Naive B cell (primary cell): ENCODE data around the gene SMTN. TPM values are rescaled to one million over a fixed set of nuclear protein-coding genes. Genes with fewer than 3 reads are reported as not detected.

Experiments used
- ATAC-seq, 2 donors: fragments of 150-1000 bp; cut with Tn5 transposase; 2 replicates each; pipeline ENCODE4 v1.10.0; 2021; ENCODE audit warnings: low read depth in 2 of 2, mild to moderate bottlenecking in 2 of 2, moderate library complexity in 2 of 2
- DNase-seq: peaks from one replicate; pipeline ENCODE4 v3.0.0; 2022
- H3K27ac Mint-ChIP-seq, 6 donors: one replicate each; pipeline ENCODE4 v1.8.0; 2020 to 2022; ENCODE audit warnings: mild to moderate bottlenecking in 6 of 6, mixed read lengths in 6 of 6, moderate library complexity in 5 of 6, inconsistent platforms in 2 of 6
- H3K27me3 Mint-ChIP-seq, 3 donors: one replicate each; pipeline ENCODE4 v1.8.0; 2021 to 2022; ENCODE audit warnings: mixed read lengths in 3 of 3, mild to moderate bottlenecking in 1 of 3
- H3K36me3 Mint-ChIP-seq, 2 donors: one replicate each; pipeline ENCODE4 v1.8.0; 2020 to 2022; ENCODE audit warnings: mixed read lengths in 2 of 2, inconsistent platforms in 1 of 2, mild to moderate bottlenecking in 1 of 2
- H3K4me1 Mint-ChIP-seq, 3 donors: one replicate each; pipeline ENCODE4 v1.8.0; 2020 to 2022; ENCODE audit warnings: mixed read lengths in 3 of 3, inconsistent platforms in 1 of 3, mild to moderate bottlenecking in 1 of 3, moderate library complexity in 1 of 3
- H3K4me3 Mint-ChIP-seq, 8 donors: one replicate each; pipeline ENCODE4 v1.8.0; 2020 to 2022; ENCODE audit warnings: mild to moderate bottlenecking in 8 of 8, mixed read lengths in 8 of 8, moderate library complexity in 8 of 8, inconsistent platforms in 2 of 8
- H3K9me3 Mint-ChIP-seq, 7 donors: one replicate each; pipeline ENCODE4 v1.8.0; 2020 to 2022; ENCODE audit warnings: mixed read lengths in 7 of 7, mild to moderate bottlenecking in 5 of 7, inconsistent platforms in 2 of 7, moderate library complexity in 1 of 7
- polyA plus RNA-seq, 6 donors: library from polyadenylated mRNA; unstranded; fragments of 300-500 nt; fragmentation: Illumina TruSeq; gene quantifications; one replicate each; pipeline ENCODE4 v1.2.3, GENCODE V29; 2021; ENCODE audit warnings: low read depth in 6 of 6

Gene SMTN
- polyA plus RNA-seq, 6 donors from 2014 or later, result 0.27 to 1.0 (median 0.79) TPM; not detected in 3

- Mint-ChIP-seq H3K27ac (peak overlapping the region in 4 of 6 donors; percentile 33 to 76 (median 60)), H3K27me3 (no peaks in the 10 kb centered on the region), H3K36me3 (no peaks in the 10 kb centered on the region), H3K9me3 (no peaks in the 10 kb centered on the region), H3K4me1 (peaks cover 27 to 37% (median 37%) of the 10 kb centered on the region in 3 donors), H3K4me3 (peak overlapping the region; percentile 86 to 95 (median 90))
- ATAC-seq (no peak), DNase-seq (no peak)
Measured at GRCh38 chr22:31080164-31080847, 812 bp upstream of the SMTN start.

DNA sequence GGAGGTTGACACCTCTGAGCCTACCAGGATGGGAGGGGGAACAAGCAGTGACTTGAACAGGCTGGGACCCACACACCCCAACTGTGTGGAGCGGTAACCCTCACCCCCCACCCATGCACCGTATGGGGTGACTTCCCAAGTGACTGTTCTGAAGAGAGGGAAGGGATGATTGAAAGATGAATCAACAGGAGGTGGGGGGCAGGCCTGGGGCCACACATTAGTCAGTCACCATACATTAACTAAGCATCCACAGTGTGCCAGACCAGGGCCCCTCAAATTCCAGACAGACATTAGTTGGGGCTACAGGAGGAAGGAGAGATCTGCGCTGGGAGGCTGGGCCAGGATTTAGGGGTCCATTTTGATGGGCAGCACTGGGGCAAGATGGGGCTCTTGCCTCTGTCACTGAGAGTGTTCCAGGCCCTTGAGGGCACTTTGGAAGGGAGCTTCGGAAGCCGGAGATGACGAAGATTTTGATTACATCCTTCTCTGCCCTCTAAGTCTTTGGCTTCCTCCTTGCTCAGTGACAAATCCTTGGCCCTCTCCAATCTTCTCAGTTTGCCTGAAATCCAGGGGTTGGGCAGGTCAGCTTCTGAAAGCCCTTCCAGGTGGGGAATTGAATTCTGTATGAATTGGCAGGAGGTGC is 966 bp downstream of the SMTN start:
- peaks cover 28 to 40% (median 39%) of the 10 kb centered on the region in 3 donors for H3K4me1 Mint-ChIP-seq
- H3K27ac Mint-ChIP-seq, result peak overlapping the region in 3 of 6 donors; percentile 22 to 79 (median 74)
- no peak for ATAC-seq
- DNase-seq, result no peak
- no peaks in the 10 kb centered on the region for H3K27me3 Mint-ChIP-seq
- peak overlapping the region in 7 of 8 donors; percentile 72 to 93 (median 89) for H3K4me3 Mint-ChIP-seq
- no peaks in the 10 kb centered on the region for H3K36me3 Mint-ChIP-seq
- no peaks in the 10 kb centered on the region for H3K9me3 Mint-ChIP-seq

- Mint-ChIP-seq H3K27me3 (no peaks in the 10 kb centered on the region), H3K4me3 (peak overlapping the region in 7 of 8 donors; percentile 16 to 93 (median 77)), H3K36me3 (no peaks in the 10 kb centered on the region), H3K27ac (peak overlapping the region in 3 of 6 donors; percentile 68 to 90 (median 79)), H3K9me3 (no peaks in the 10 kb centered on the region), H3K4me1 (peaks cover 28 to 40% (median 39%) of the 10 kb centered on the region in 3 donors)
- no peak for ATAC-seq
- peak; percentile 19 for DNase-seq
Measured at GRCh38 chr22:31082606-31083376, 1.7 kb downstream of the SMTN start.

DNA sequence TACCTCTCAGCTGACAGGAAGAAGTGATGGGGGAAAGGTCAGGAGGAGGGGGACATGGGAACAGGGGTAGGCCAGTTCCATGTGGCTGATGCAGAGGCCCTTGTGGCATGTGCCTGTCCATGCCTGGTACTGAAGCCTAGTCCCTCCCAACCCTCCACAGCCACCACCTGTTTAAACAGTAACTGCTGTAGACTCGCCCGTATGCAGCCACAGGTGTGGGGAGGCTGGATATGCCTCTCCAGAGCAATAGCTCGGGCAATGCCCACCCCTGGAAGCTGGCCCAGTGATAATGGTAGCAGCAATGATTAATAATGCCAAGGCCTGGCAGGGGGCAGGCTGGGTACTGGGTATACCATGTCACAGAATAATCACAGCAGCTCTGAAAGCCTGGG is 2.3 kb downstream of the SMTN start:
- ATAC-seq, result no peak
- H3K27me3 Mint-ChIP-seq, result no peaks in the 10 kb centered on the region
- H3K36me3 Mint-ChIP-seq, result no peaks in the 10 kb centered on the region
- H3K4me3 Mint-ChIP-seq, result peak overlapping the region in 6 of 8 donors; percentile 74 to 91 (median 80)
- peak overlapping the region in 3 of 6 donors; percentile 59 to 90 (median 87) for H3K27ac Mint-ChIP-seq
- no peak for DNase-seq
- peaks cover 28 to 40% (median 39%) of the 10 kb centered on the region in 3 donors for H3K4me1 Mint-ChIP-seq
- no peaks in the 10 kb centered on the region for H3K9me3 Mint-ChIP-seq

GRCh38 chr22:31083923-31084810 is 3.0 kb downstream of the SMTN start:
- Mint-ChIP-seq H3K27ac (peak overlapping the region in 4 of 6 donors; percentile 24 to 87 (median 73)), H3K4me3 (peak overlapping the region; percentile 74 to 91 (median 84)), H3K27me3 (no peaks in the 10 kb centered on the region), H3K9me3 (no peaks in the 10 kb centered on the region), H3K36me3 (no peaks in the 10 kb centered on the region), H3K4me1 (peaks cover 32 to 44% (median 42%) of the 10 kb centered on the region in 3 donors)
- DNase-seq (no peak), ATAC-seq (no peak)

DNA sequence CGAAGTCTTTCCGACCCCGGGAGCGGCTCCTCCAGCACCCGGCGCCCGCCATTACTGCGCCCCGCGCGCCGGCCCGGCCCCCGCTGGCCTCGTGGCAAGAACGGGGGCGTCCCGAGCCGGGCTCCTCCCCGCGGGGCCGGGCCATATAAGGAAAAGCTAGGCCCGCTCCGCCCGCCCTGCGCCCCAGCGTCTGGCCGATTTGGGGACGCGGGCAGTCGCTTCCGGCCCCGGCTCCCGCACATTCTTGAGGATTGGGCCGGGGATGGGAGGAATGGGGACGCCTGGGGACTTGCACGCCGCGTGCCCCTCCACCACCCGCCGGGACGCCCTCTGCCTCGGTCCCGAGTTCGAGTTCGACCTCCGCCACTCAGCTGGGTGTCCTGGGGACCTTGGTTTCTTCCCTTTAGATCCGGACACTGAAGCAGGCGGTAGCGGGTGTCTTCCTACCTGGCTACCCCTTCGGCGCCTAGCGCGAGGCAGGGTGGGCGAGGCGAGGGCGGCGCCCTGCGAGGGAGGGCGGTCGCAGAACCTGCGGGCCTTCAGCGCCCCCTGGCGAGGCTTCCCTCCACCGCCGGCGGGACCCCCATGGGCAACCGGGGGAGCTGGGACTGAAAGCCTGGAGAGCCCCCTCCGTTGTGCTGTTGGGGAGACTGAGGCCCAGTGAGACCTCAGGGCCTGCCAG is 3.8 kb downstream of the SMTN start:
- no peaks in the 10 kb centered on the region for H3K9me3 Mint-ChIP-seq
- H3K27me3 Mint-ChIP-seq, result no peaks in the 10 kb centered on the region
- peaks cover 39 to 49% (median 48%) of the 10 kb centered on the region in 3 donors for H3K4me1 Mint-ChIP-seq
- peak overlapping the region; percentile 74 to 91 (median 84) for H3K4me3 Mint-ChIP-seq
- ATAC-seq (peak; percentile 84 to 87), DNase-seq (peak; percentile 84)
- H3K27ac Mint-ChIP-seq, result peak overlapping the region in 5 of 6 donors; percentile 72 to 87 (median 81)
- no peaks in the 10 kb centered on the region for H3K36me3 Mint-ChIP-seq

- ATAC-seq, result no peak
- H3K4me1 Mint-ChIP-seq, result peaks cover 39 to 48% (median 47%) of the 10 kb centered on the region in 3 donors
Measured at GRCh38 chr22:31085493-31085824, 4.3 kb downstream of the SMTN start.

DNA sequence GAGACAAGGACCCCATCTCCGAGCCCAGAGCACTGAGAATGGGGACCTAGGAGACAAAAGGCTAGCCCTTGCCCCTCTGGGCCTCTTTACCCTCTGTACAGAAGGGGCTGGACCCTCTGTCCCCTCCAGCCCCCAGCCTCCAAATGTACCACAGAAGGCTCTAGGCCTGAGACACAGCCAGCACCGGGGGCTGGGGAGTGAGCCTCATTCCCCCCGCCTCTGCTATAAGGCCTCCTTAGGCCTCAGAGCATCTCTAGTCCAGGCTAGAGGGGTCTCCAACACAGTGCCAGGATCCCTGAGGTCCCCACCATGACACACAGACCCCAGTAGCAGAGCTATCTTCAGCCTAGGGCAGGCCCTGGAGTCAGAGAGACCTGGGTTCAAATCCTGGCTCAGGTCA is 4.8 kb downstream of the SMTN start:
- peak overlapping the region; percentile 9 to 88 (median 76) for H3K4me3 Mint-ChIP-seq
- H3K4me1 Mint-ChIP-seq, result peaks cover 35 to 45% (median 43%) of the 10 kb centered on the region in 3 donors
- no peaks in the 10 kb centered on the region for H3K36me3 Mint-ChIP-seq
- no peak for DNase-seq
- peak overlapping the region in 2 of 6 donors; percentile 72 to 91 for H3K27ac Mint-ChIP-seq
- no peaks in the 10 kb centered on the region for H3K27me3 Mint-ChIP-seq
- ATAC-seq, result no peak
- H3K9me3 Mint-ChIP-seq, result no peaks in the 10 kb centered on the region

More at GRCh38 chr22:31085493-31085824, 4.3 kb downstream of the SMTN start:
- Mint-ChIP-seq H3K27me3 (no peaks in the 10 kb centered on the region), H3K4me3 (peak overlapping the region; percentile 57 to 91 (median 80)), H3K36me3 (no peaks in the 10 kb centered on the region), H3K9me3 (no peaks in the 10 kb centered on the region), H3K27ac (peak overlapping the region; percentile 53 to 91 (median 82))
- DNase-seq, result no peak

DNA sequence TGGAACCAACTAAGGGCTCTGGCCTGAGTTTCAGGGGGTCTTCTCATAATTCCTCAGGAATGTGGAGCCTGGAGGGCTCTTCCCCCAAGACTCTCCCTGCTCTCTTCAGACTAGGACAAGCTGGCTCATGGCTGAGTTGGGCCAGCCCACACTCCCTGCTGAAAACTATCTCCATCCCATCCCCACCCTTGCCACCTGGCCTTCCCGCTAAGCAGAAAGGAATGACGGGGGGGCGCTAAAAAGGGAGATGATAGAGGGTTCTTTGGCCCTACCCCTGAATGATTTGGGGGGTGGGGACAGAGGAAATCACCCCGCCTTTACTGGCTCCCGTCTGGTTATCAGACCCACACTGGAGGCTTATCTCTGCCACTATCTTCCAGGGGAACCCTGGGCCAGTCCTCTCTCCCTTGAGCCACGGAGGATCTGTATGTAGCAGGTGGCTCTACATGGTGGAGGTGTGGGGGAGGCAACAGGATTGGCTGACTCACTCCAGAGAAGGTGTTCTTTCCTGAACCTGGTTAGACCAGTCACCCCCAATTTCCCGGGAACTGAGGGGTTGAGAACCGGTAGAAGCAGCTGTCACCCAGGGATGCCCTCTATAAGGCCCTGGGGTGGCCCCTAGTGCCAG is 5.7 kb downstream of the SMTN start:
- no peak for ATAC-seq
- no peaks in the 10 kb centered on the region for H3K27me3 Mint-ChIP-seq
- peak overlapping the region in 2 of 8 donors; percentile 77 to 88 for H3K4me3 Mint-ChIP-seq
- H3K27ac Mint-ChIP-seq, result peak overlapping the region in 1 of 6 donors; percentile 60
- DNase-seq, result no peak
- peaks cover 27 to 39% (median 34%) of the 10 kb centered on the region in 3 donors for H3K4me1 Mint-ChIP-seq
- H3K36me3 Mint-ChIP-seq, result no peaks in the 10 kb centered on the region
- H3K9me3 Mint-ChIP-seq, result no peaks in the 10 kb centered on the region

GRCh38 chr22:31087744-31088215 is 6.7 kb downstream of the SMTN start:
- DNase-seq (no peak), ATAC-seq (no peak)
- Mint-ChIP-seq H3K4me1 (peaks cover 24 to 29% (median 26%) of the 10 kb centered on the region in 3 donors), H3K27ac (no peak overlapping the region), H3K9me3 (no peaks in the 10 kb centered on the region), H3K4me3 (peak overlapping the region in 1 of 8 donors; percentile 49), H3K36me3 (no peaks in the 10 kb centered on the region), H3K27me3 (no peaks in the 10 kb centered on the region)

GRCh38 chr22:31088233-31088986 is 7.3 kb downstream of the SMTN start:
- ATAC-seq (no peak), DNase-seq (no peak)
- H3K9me3 Mint-ChIP-seq, result no peaks in the 10 kb centered on the region
- H3K27me3 Mint-ChIP-seq, result no peaks in the 10 kb centered on the region
- H3K36me3 Mint-ChIP-seq, result no peaks in the 10 kb centered on the region
- peaks cover 24 to 26% (median 25%) of the 10 kb centered on the region in 3 donors for H3K4me1 Mint-ChIP-seq
- H3K27ac Mint-ChIP-seq, result no peak overlapping the region
- H3K4me3 Mint-ChIP-seq, result peak overlapping the region in 1 of 8 donors; percentile 49
